GM12878 (cell line): ENCODE data around the gene FTH1.

ENCODE experiments used
- ASH2L ChIP-seq: fragments of 300-600, 200-600 bp; sonication (generic); IDR thresholded peaks from 2 replicates; pipeline ENCODE4 v1.6.1; 2017; ENCODE audit warnings: low read depth, mild to moderate bottlenecking, borderline replicate concordance
- EZH2 ChIP-seq: IDR thresholded peaks from 2 replicates; pipeline ENCODE4 v1.6.1; 2012; ENCODE audit warnings: low read depth, mild to moderate bottlenecking, control low read depth, inconsistent platforms, low read length, borderline replicate concordance; ENCODE audit not compliant: control insufficient read depth
- MYB ChIP-seq: fragments of 150-350 bp; IDR thresholded peaks from 2 replicates; pipeline ENCODE4 v1.6.1; 2014; ENCODE audit warnings: mild to moderate bottlenecking, low read depth, low read length, borderline replicate concordance
- POLR2A ChIP-seq: IDR thresholded peaks from 2 replicates; pipeline ENCODE4 v1.6.1; 2011; ENCODE audit warnings: low read depth, mild to moderate bottlenecking, low read length
- TBL1XR1 ChIP-seq: IDR thresholded peaks from 2 replicates; pipeline ENCODE4 v1.6.1; 2012; ENCODE audit warnings: low read depth, low read length, improper control_type of control experiment

GRCh38 chr11:61952882-61953281 is 14.6 kb downstream of the FTH1 start:
- TF ChIP-seq TBL1XR1 (no peak), ASH2L (no peak), POLR2A (no peak), MYB (no peak), EZH2 (no peak)
